HepG2 (cell line): ENCODE measurements around the gene LACTBL1. TPM values are rescaled to one million over a fixed set of nuclear protein-coding genes. Genes with fewer than 3 reads are reported as not detected.

ENCODE experiments used
- BHLHE40 ChIP-seq: IDR thresholded peaks from 2 replicates; pipeline ENCODE4 v1.6.1; 2011; ENCODE audit warnings: low read length, improper control_type of control experiment
- CAMTA2 ChIP-seq: sonication (generic); formaldehyde crosslinking; IDR thresholded peaks from 2 replicates; pipeline ENCODE4 v1.4.0; 2020; ENCODE audit warnings: mild to moderate bottlenecking, missing genetic modification reagents, borderline replicate concordance
- HOXD1 ChIP-seq: sonication (generic); formaldehyde crosslinking; IDR thresholded peaks from 2 replicates; pipeline ENCODE4 v1.5.0; 2020; ENCODE audit warnings: missing genetic modification reagents
- ISL2 ChIP-seq: sonication (generic); formaldehyde crosslinking; IDR thresholded peaks from 2 replicates; pipeline ENCODE4 v1.5.0; 2020; ENCODE audit warnings: missing genetic modification reagents
- JUN ChIP-seq: sonication (generic); formaldehyde crosslinking; IDR thresholded peaks from 2 replicates; pipeline ENCODE4 v1.4.0; 2020; ENCODE audit warnings: mild to moderate bottlenecking, missing genetic modification reagents
- KDM4B ChIP-seq: sonication (generic); formaldehyde crosslinking; IDR thresholded peaks from 2 replicates; pipeline ENCODE4 v1.4.0; 2020; ENCODE audit warnings: missing genetic modification reagents
- NAIF1 ChIP-seq: sonication (generic); formaldehyde crosslinking; IDR thresholded peaks from 2 replicates; pipeline ENCODE4 v1.5.0; 2020; ENCODE audit warnings: mild to moderate bottlenecking, missing genetic modification reagents, borderline replicate concordance
- NBN ChIP-seq: fragments of 450-650 bp; conservative IDR thresholded peaks from 2 replicates; pipeline ENCODE4 v1.6.1; 2017
- NKX3-1 ChIP-seq: sonication (generic); formaldehyde crosslinking; IDR thresholded peaks from 2 replicates; pipeline ENCODE4 v1.5.0; 2020; ENCODE audit warnings: missing genetic modification reagents
- PITX1 ChIP-seq: sonication (generic); formaldehyde crosslinking; IDR thresholded peaks from 2 replicates; pipeline ENCODE4 v1.5.1; 2020; ENCODE audit warnings: mild to moderate bottlenecking, missing genetic modification reagents
- RXRB ChIP-seq: IDR thresholded peaks from 2 replicates; pipeline ENCODE4 v1.6.1; 2016; ENCODE audit warnings: borderline replicate concordance, missing genetic modification reagents, missing compliant biosample characterization
- SALL1 ChIP-seq: sonication (generic); formaldehyde crosslinking; IDR thresholded peaks from 2 replicates; pipeline ENCODE4 v1.8.0; 2022; ENCODE audit warnings: mild to moderate bottlenecking, missing genetic modification reagents
- SSRP1 ChIP-seq: IDR thresholded peaks from 2 replicates; pipeline ENCODE4 v1.6.1; 2016; ENCODE audit warnings: control low read depth
- TCF7 ChIP-seq: sonication (generic); IDR thresholded peaks from 2 replicates; pipeline ENCODE4 v1.6.1; 2016; ENCODE audit warnings: antibody characterized with exemption, low read depth
- WIZ ChIP-seq: sonication (generic); formaldehyde crosslinking; IDR thresholded peaks from 2 replicates; pipeline ENCODE4 v1.5.1; 2020; ENCODE audit warnings: mild to moderate bottlenecking, missing genetic modification reagents
- ZFP41 ChIP-seq: sonication (generic); formaldehyde crosslinking; IDR thresholded peaks from 2 replicates; pipeline ENCODE4 v1.4.0; 2020; ENCODE audit warnings: mild to moderate bottlenecking, missing genetic modification reagents, borderline replicate concordance
- ZFY ChIP-seq: sonication (generic); formaldehyde crosslinking; IDR thresholded peaks from 2 replicates; pipeline ENCODE4 v1.4.0; 2020; ENCODE audit warnings: missing genetic modification reagents
- ZIK1 ChIP-seq: sonication (generic); formaldehyde crosslinking; IDR thresholded peaks from 2 replicates; pipeline ENCODE4 v1.5.0; 2020; ENCODE audit warnings: mild to moderate bottlenecking, low read depth, missing genetic modification reagents, borderline replicate concordance
- ZNF331 ChIP-seq: sonication (generic); formaldehyde crosslinking; IDR thresholded peaks from 2 replicates; pipeline ENCODE4 v1.4.0; 2020; ENCODE audit warnings: missing genetic modification reagents
- ZNF530 ChIP-seq: sonication (generic); formaldehyde crosslinking; IDR thresholded peaks from 2 replicates; pipeline ENCODE4 v1.5.0; 2020; ENCODE audit warnings: low read depth, mild to moderate bottlenecking, missing genetic modification reagents
- ZNF790 ChIP-seq: sonication (generic); formaldehyde crosslinking; IDR thresholded peaks from 2 replicates; pipeline ENCODE4 v1.8.0; 2022; ENCODE audit warnings: missing genetic modification reagents, mild to moderate bottlenecking, borderline replicate concordance
- ZNF841 ChIP-seq: sonication (generic); formaldehyde crosslinking; IDR thresholded peaks from 2 replicates; pipeline ENCODE4 v1.8.1; 2023; ENCODE audit warnings: missing genetic modification reagents, borderline replicate concordance
- ZSCAN31 ChIP-seq: sonication (generic); formaldehyde crosslinking; IDR thresholded peaks from 2 replicates; pipeline ENCODE4 v1.5.0; 2020; ENCODE audit warnings: low read depth, mild to moderate bottlenecking, missing genetic modification reagents
- polyA plus RNA-seq, 8 experiments: library from polyadenylated mRNA; depleted of rRNA in 3 of 8; stranded (reverse) in 7 of 8; unstranded in 1 of 8; fragments of >200 nt; fragmentation: Illumina TruSeq in 4 of 8; extraction: Trizol in 4 of 8; gene quantifications; 2 replicates each; pipeline versions ENCODE4 v1.2.1 to v1.2.3, GENCODE V29; 2011 to 2016; ENCODE audit warnings: low read depth in 4 of 8, missing spikeins in 1 of 8, mixed read lengths in 1 of 8; ENCODE audit not compliant: insufficient read depth in 1 of 8
- total RNA-seq, 5 experiments: library from RNA; depleted of rRNA; stranded (reverse); fragments of >200 nt; fragmentation: Illumina TruSeq; extraction: Trizol; gene quantifications; 2 replicates each; pipeline ENCODE4 v1.2.3, GENCODE V29; 2016; ENCODE audit warnings: low read depth in 1 of 5
- TF ChIP-seq, protein P1 (sequence below): fragments of 450-650 bp; IDR thresholded peaks from 2 replicates; pipeline ENCODE4 v1.6.1; 2016
- TF ChIP-seq, protein P2 (sequence below): sonication (generic); formaldehyde crosslinking; IDR thresholded peaks from 2 replicates; pipeline ENCODE4 v1.4.0; 2020; ENCODE audit warnings: missing genetic modification reagents
- TF ChIP-seq, protein P3 (sequence below): sonication (generic); formaldehyde crosslinking; IDR thresholded peaks from 2 replicates; pipeline ENCODE4 v1.4.0; 2020; ENCODE audit warnings: missing genetic modification reagents
- TF ChIP-seq, protein P4 (sequence below): sonication (generic); formaldehyde crosslinking; IDR thresholded peaks from 2 replicates; pipeline ENCODE4 v1.5.0; 2020; ENCODE audit warnings: missing genetic modification reagents, mild to moderate bottlenecking, borderline replicate concordance

Gene LACTBL1
- total and polyA plus RNA-seq, 2 of the 13 experiments (the other 11 are each of a cell fraction or from before 2014, with no cell fraction given), result 0.12 to 1.3 TPM

DNA sequence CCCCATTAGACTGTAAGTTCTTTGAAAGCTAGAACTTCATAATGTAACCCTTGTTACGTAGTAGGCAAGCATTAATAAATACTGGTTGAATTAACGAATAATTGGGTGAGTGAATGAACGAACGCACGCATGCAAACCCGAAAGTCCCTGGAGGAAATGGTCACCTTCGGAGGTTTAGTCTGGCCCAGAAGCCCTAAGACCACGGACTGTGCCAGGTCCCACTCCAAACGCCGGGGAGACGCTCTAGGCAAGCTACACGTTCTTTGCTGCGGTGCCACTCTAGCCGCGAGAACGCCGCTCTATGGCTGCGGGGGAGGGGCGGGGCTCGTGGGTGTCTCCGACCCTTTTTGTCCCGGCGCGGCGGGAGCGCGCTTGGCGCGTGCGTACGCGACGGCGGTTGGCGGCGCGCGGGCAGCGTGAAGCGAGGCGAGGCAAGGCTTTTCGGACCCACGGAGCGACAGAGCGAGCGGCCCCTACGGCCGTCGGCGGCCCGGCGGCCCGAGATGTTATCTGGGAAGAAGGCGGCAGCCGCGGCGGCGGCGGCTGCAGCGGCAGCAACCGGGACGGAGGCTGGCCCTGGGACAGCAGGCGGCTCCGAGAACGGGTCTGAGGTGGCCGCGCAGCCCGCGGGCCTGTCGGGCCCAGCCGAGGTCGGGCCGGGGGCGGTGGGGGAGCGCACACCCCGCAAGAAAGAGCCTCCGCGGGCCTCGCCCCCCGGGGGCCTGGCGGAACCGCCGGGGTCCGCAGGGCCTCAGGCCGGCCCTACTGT lies 46.6 kb upstream of the LACTBL1 start, which contains the start of gene KDM1A (continued):
- TF ChIP-seq SALL1 (CRISPR knock-in tag) (peak; percentile 97), ZNF790 (CRISPR knock-in tag) (peak; percentile 87; the same call in 1 of the 2 replicates), NBN (no peak), ZNF331 (CRISPR knock-in tag) (peak; percentile 94), JUN (no peak), NAIF1 (peak; percentile 57; the same call in 1 of the 2 replicates), CAMTA2 (no peak), TCF7 (peak; percentile 45; the same call in 1 of the 2 replicates), NKX3-1 (peak; percentile 68), ZFY (CRISPR knock-in tag) (peak; percentile 91), WIZ (no peak), ZSCAN31 (CRISPR knock-in tag) (peak; percentile 97), ZNF530 (CRISPR knock-in tag) (no peak), ZIK1 (peak; percentile 95; the same call in 1 of the 2 replicates), ZNF841 (CRISPR knock-in tag) (0 out of 2 replicates have a peak, but pooled peaks have one; percentile 41), HOXD1 (no peak), ZFP41 (peak; percentile 87; the same call in 1 of the 2 replicates), RXRB (CRISPR knock-in tag) (peak; percentile 89), ISL2 (CRISPR knock-in tag) (peak; percentile 92), BHLHE40 (peak; percentile 57), SSRP1 (CRISPR knock-in tag) (peak; percentile 78; the same call in 1 of the 2 replicates), PITX1 (peak; percentile 85), KDM4B (peak; percentile 88; the same call in 1 of the 2 replicates)
- TF ChIP-seq, protein P1, sequence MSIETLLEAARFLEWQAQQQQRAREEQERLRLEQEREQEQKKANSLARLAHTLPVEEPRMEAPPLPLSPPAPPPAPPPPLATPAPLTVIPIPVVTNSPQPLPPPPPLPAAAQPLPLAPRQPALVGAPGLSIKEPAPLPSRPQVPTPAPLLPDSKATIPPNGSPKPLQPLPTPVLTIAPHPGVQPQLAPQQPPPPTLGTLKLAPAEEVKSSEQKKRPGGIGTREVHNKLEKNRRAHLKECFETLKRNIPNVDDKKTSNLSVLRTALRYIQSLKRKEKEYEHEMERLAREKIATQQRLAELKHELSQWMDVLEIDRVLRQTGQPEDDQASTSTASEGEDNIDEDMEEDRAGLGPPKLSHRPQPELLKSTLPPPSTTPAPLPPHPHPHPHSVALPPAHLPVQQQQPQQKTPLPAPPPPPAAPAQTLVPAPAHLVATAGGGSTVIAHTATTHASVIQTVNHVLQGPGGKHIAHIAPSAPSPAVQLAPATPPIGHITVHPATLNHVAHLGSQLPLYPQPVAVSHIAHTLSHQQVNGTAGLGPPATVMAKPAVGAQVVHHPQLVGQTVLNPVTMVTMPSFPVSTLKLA, result peak; percentile 52; the same call in 1 of the 2 replicates
- TF ChIP-seq, protein P2, sequence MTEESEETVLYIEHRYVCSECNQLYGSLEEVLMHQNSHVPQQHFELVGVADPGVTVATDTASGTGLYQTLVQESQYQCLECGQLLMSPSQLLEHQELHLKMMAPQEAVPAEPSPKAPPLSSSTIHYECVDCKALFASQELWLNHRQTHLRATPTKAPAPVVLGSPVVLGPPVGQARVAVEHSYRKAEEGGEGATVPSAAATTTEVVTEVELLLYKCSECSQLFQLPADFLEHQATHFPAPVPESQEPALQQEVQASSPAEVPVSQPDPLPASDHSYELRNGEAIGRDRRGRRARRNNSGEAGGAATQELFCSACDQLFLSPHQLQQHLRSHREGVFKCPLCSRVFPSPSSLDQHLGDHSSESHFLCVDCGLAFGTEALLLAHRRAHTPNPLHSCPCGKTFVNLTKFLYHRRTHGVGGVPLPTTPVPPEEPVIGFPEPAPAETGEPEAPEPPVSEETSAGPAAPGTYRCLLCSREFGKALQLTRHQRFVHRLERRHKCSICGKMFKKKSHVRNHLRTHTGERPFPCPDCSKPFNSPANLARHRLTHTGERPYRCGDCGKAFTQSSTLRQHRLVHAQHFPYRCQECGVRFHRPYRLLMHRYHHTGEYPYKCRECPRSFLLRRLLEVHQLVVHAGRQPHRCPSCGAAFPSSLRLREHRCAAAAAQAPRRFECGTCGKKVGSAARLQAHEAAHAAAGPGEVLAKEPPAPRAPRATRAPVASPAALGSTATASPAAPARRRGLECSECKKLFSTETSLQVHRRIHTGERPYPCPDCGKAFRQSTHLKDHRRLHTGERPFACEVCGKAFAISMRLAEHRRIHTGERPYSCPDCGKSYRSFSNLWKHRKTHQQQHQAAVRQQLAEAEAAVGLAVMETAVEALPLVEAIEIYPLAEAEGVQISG (CRISPR knock-in tag), result peak; percentile 100
- TF ChIP-seq, protein P3, sequence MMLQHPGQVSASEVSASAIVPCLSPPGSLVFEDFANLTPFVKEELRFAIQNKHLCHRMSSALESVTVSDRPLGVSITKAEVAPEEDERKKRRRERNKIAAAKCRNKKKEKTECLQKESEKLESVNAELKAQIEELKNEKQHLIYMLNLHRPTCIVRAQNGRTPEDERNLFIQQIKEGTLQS (CRISPR knock-in tag), result 0 out of 2 replicates have a peak, but pooled peaks have one; percentile 16
- TF ChIP-seq, protein P4, sequence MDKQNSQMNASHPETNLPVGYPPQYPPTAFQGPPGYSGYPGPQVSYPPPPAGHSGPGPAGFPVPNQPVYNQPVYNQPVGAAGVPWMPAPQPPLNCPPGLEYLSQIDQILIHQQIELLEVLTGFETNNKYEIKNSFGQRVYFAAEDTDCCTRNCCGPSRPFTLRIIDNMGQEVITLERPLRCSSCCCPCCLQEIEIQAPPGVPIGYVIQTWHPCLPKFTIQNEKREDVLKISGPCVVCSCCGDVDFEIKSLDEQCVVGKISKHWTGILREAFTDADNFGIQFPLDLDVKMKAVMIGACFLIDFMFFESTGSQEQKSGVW (CRISPR knock-in tag), result peak; percentile 77; the same call in 1 of the 2 replicates
